ENCODE measurements around the gene APP. TPM values are rescaled to one million over a fixed set of nuclear protein-coding genes. Genes with fewer than 3 reads are reported as not detected.

APP gene
- total RNA-seq, 2 donors from 2014 or later, result 460 to 557 TPM

DNA sequence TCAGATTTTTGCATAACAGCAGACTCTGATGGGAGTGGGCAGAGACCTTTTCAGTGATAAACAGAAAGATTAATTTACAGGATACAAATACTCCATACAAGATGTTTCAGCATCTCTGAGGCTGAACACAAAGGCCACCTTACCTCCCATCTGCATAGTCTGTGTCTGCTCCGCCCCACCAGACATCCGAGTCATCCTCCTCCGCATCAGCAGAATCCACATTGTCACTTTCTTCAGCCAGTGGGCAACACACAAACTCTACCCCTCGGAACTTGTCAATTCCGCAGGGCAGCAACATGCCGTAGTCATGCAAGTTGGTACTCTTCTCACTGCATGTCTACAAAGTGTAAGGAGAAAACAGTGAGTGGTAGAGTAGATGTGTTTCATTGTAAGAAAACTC lies 119.7 kb downstream of the APP start:
- TF ChIP-seq, protein P1, sequence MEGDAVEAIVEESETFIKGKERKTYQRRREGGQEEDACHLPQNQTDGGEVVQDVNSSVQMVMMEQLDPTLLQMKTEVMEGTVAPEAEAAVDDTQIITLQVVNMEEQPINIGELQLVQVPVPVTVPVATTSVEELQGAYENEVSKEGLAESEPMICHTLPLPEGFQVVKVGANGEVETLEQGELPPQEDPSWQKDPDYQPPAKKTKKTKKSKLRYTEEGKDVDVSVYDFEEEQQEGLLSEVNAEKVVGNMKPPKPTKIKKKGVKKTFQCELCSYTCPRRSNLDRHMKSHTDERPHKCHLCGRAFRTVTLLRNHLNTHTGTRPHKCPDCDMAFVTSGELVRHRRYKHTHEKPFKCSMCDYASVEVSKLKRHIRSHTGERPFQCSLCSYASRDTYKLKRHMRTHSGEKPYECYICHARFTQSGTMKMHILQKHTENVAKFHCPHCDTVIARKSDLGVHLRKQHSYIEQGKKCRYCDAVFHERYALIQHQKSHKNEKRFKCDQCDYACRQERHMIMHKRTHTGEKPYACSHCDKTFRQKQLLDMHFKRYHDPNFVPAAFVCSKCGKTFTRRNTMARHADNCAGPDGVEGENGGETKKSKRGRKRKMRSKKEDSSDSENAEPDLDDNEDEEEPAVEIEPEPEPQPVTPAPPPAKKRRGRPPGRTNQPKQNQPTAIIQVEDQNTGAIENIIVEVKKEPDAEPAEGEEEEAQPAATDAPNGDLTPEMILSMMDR (conservative IDR thresholded peaks at IDR 0.05), result no peak
- Mint-ChIP-seq H3K4me3 (no peak overlapping the region), H3K27ac (peak overlapping the region; percentile 91), H3K9me3 (peaks cover 3% of the 10 kb centered on the region), H3K4me1 (peaks cover 19% of the 10 kb centered on the region), H3K36me3 (ENCODE audit: low read depth) (peaks cover 63% of the 10 kb centered on the region), H3K27me3 (ENCODE audit: insufficient read depth) (no peaks in the 10 kb centered on the region)
- no peak overlapping the region for H3K27ac ChIP-seq (ENCODE audit: low read depth, low read length)
- peak; percentile 67 for DNase-seq
- H3K27me3 ChIP-seq (ENCODE audit: control insufficient read depth, insufficient read depth, low read length, poor library complexity, severe bottlenecking), result no peaks in the 10 kb centered on the region
- peaks cover 3% of the 10 kb centered on the region for H3K4me1 ChIP-seq (ENCODE audit: control insufficient read depth, insufficient read depth, low read length)
- peaks cover 5% of the 10 kb centered on the region for H3K9me3 ChIP-seq (ENCODE audit: control insufficient read depth, low read length)
- H3K4me3 ChIP-seq (ENCODE audit: low read length), result no peak overlapping the region
- no peak overlapping the region for H3K9ac ChIP-seq (ENCODE audit: extremely low read depth, low read length, poor library complexity, severe bottlenecking)
- 91 to 100% methylated on average over 2 to 6 of the region's 6 CpGs for WGBS, 2 experiments (ENCODE audit: insufficient coverage in 1 of 2, insufficient read length in 1 of 2)
- H3K36me3 ChIP-seq (ENCODE audit: control insufficient read depth, insufficient read depth, low read length), result peaks cover 75% of the 10 kb centered on the region

DNA sequence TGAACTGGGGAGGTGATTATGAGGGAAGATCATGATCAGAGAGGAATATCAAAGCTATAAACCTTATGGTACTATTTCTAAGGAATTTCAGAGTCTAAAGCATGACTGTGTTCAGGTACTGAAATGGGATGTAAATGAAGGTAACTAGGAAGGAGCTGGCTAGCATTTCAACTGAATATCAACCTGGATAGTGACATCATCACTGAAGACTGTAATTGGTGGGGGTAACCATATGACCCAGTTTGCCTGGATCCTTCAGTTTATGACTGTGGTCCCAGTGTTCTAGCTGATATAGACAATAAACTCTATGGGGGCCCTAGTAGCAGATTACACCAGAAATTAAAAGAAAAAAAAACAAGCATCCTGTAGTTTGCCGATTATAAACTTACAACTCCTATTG lies 120.8 kb downstream of the APP start:
- Mint-ChIP-seq H3K4me1 (peaks cover 12% of the 10 kb centered on the region), H3K27me3 (ENCODE audit: insufficient read depth) (no peaks in the 10 kb centered on the region), H3K9me3 (peaks cover 5% of the 10 kb centered on the region), H3K4me3 (no peak overlapping the region), H3K27ac (no peak overlapping the region), H3K36me3 (ENCODE audit: low read depth) (peaks cover 69% of the 10 kb centered on the region)
- Histone ChIP-seq H3K27ac (ENCODE audit: low read depth, low read length) (no peak overlapping the region), H3K4me1 (ENCODE audit: control insufficient read depth, insufficient read depth, low read length) (no peaks in the 10 kb centered on the region), H3K9me3 (ENCODE audit: control insufficient read depth, low read length) (peaks cover 5% of the 10 kb centered on the region), H3K36me3 (ENCODE audit: control insufficient read depth, insufficient read depth, low read length) (peaks cover 84% of the 10 kb centered on the region), H3K27me3 (ENCODE audit: control insufficient read depth, insufficient read depth, low read length, poor library complexity, severe bottlenecking) (no peaks in the 10 kb centered on the region), H3K9ac (ENCODE audit: extremely low read depth, low read length, poor library complexity, severe bottlenecking) (no peak overlapping the region), H3K4me3 (ENCODE audit: low read length) (no peak overlapping the region)
- no peak for DNase-seq
- 100% methylated on average over 1 of the region's 1 CpG for WGBS, 2 experiments (ENCODE audit: insufficient coverage in 1 of 2, insufficient read length in 1 of 2)
- TF ChIP-seq, protein P1 (conservative IDR thresholded peaks at IDR 0.05), result no peak

DNA sequence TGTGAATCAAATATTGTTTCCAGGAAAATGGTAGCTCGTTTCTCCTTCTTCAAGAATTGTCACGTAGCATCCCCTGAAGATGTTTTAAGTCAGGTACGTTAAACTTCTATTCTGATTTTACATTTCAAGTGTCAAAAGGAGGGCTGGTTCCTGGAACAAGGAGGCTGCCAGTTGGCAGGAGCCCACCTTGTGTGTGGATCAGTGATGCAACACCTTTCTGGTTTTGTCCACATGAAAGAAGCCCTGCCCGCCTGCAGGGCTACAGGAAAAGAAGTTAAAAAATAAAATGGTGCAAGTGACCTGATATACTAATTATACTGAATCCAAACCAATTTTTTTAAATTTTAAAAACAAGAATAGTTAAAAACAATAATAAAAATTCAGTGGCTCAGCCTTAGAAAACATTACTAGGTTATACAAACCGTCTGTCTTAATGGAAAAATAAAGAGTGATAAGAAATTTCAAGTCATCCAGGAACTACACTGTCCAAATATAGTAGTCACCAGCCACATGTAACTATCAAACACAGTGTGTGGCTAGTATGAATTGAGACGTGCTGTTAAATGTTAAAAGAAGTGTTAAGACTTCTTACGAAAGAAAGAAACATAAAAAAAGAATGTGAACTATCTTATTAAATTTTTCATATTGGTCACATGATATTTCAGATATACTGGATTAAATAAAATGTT lies 123.1 kb downstream of the APP start:
- TF ChIP-seq, protein P1 (conservative IDR thresholded peaks at IDR 0.05), result no peak
- Mint-ChIP-seq H3K27ac (no peak overlapping the region), H3K27me3 (ENCODE audit: insufficient read depth) (no peaks in the 10 kb centered on the region), H3K4me3 (no peak overlapping the region), H3K9me3 (peaks cover 5% of the 10 kb centered on the region), H3K4me1 (peaks cover 8% of the 10 kb centered on the region), H3K36me3 (ENCODE audit: low read depth) (peaks cover 78% of the 10 kb centered on the region)
- Histone ChIP-seq H3K27ac (ENCODE audit: low read depth, low read length) (no peak overlapping the region), H3K4me1 (ENCODE audit: control insufficient read depth, insufficient read depth, low read length) (no peaks in the 10 kb centered on the region), H3K27me3 (ENCODE audit: control insufficient read depth, insufficient read depth, low read length, poor library complexity, severe bottlenecking) (no peaks in the 10 kb centered on the region), H3K9me3 (ENCODE audit: control insufficient read depth, low read length) (peaks cover 5% of the 10 kb centered on the region), H3K4me3 (ENCODE audit: low read length) (no peak overlapping the region), H3K9ac (ENCODE audit: extremely low read depth, low read length, poor library complexity, severe bottlenecking) (no peak overlapping the region), H3K36me3 (ENCODE audit: control insufficient read depth, insufficient read depth, low read length) (peaks cover 93% of the 10 kb centered on the region)
- no peak for DNase-seq
- WGBS, 2 experiments (ENCODE audit: insufficient coverage in 1 of 2, insufficient read length in 1 of 2), result 93 to 94% methylated on average over 3 to 5 of the region's 7 CpGs

Measured in endodermal cell (in vitro differentiated cells).